ENCODE data around the gene RUNX2.

Gene RUNX2

GRCh38 chr6:45541934-45542333 lies 213.8 kb downstream of the RUNX2 start:
- TF ChIP-seq TOX (CRISPR knock-in tag; IDR thresholded peaks at IDR 0.05; ENCODE audit: borderline replicate concordance) (no peak), ZC3H10 (CRISPR knock-in tag; IDR thresholded peaks at IDR 0.05) (no peak), ARNTL (CRISPR knock-in tag; IDR thresholded peaks at IDR 0.05; ENCODE audit: borderline replicate concordance, low read depth) (no peak), PPARA (CRISPR knock-in tag; IDR thresholded peaks at IDR 0.05; ENCODE audit: borderline replicate concordance) (no peak), BACH2 (CRISPR knock-in tag; IDR thresholded peaks at IDR 0.05; ENCODE audit: borderline replicate concordance) (no peak), ZNF8 (CRISPR knock-in tag; IDR thresholded peaks at IDR 0.05) (no peak), ZNF70 (CRISPR knock-in tag; IDR thresholded peaks at IDR 0.05) (no peak), TCF4 (CRISPR knock-in tag; IDR thresholded peaks at IDR 0.05; ENCODE audit: borderline replicate concordance) (no peak), SNAI2 (CRISPR knock-in tag; IDR thresholded peaks at IDR 0.05) (no peak), GLIS3 (CRISPR knock-in tag; IDR thresholded peaks at IDR 0.05) (no peak), ZFP30 (CRISPR knock-in tag; IDR thresholded peaks at IDR 0.05) (no peak), POU6F1 (CRISPR knock-in tag; IDR thresholded peaks at IDR 0.05; ENCODE audit: borderline replicate concordance, low read depth) (no peak), ZFP3 (CRISPR knock-in tag; IDR thresholded peaks at IDR 0.05) (no peak), CSDC2 (CRISPR knock-in tag; IDR thresholded peaks at IDR 0.05) (no peak), RARB (CRISPR knock-in tag; IDR thresholded peaks at IDR 0.05) (no peak)
- TF ChIP-seq, protein P1, sequence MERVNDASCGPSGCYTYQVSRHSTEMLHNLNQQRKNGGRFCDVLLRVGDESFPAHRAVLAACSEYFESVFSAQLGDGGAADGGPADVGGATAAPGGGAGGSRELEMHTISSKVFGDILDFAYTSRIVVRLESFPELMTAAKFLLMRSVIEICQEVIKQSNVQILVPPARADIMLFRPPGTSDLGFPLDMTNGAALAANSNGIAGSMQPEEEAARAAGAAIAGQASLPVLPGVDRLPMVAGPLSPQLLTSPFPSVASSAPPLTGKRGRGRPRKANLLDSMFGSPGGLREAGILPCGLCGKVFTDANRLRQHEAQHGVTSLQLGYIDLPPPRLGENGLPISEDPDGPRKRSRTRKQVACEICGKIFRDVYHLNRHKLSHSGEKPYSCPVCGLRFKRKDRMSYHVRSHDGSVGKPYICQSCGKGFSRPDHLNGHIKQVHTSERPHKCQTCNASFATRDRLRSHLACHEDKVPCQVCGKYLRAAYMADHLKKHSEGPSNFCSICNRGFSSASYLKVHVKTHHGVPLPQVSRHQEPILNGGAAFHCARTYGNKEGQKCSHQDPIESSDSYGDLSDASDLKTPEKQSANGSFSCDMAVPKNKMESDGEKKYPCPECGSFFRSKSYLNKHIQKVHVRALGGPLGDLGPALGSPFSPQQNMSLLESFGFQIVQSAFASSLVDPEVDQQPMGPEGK (CRISPR knock-in tag; IDR thresholded peaks at IDR 0.05; ENCODE audit: borderline replicate concordance) = no peak
- TF ChIP-seq, protein P2, sequence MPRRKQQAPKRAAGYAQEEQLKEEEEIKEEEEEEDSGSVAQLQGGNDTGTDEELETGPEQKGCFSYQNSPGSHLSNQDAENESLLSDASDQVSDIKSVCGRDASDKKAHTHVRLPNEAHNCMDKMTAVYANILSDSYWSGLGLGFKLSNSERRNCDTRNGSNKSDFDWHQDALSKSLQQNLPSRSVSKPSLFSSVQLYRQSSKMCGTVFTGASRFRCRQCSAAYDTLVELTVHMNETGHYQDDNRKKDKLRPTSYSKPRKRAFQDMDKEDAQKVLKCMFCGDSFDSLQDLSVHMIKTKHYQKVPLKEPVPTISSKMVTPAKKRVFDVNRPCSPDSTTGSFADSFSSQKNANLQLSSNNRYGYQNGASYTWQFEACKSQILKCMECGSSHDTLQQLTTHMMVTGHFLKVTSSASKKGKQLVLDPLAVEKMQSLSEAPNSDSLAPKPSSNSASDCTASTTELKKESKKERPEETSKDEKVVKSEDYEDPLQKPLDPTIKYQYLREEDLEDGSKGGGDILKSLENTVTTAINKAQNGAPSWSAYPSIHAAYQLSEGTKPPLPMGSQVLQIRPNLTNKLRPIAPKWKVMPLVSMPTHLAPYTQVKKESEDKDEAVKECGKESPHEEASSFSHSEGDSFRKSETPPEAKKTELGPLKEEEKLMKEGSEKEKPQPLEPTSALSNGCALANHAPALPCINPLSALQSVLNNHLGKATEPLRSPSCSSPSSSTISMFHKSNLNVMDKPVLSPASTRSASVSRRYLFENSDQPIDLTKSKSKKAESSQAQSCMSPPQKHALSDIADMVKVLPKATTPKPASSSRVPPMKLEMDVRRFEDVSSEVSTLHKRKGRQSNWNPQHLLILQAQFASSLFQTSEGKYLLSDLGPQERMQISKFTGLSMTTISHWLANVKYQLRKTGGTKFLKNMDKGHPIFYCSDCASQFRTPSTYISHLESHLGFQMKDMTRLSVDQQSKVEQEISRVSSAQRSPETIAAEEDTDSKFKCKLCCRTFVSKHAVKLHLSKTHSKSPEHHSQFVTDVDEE (CRISPR knock-in tag; IDR thresholded peaks at IDR 0.05) = no peak
- TF ChIP-seq, protein P3, sequence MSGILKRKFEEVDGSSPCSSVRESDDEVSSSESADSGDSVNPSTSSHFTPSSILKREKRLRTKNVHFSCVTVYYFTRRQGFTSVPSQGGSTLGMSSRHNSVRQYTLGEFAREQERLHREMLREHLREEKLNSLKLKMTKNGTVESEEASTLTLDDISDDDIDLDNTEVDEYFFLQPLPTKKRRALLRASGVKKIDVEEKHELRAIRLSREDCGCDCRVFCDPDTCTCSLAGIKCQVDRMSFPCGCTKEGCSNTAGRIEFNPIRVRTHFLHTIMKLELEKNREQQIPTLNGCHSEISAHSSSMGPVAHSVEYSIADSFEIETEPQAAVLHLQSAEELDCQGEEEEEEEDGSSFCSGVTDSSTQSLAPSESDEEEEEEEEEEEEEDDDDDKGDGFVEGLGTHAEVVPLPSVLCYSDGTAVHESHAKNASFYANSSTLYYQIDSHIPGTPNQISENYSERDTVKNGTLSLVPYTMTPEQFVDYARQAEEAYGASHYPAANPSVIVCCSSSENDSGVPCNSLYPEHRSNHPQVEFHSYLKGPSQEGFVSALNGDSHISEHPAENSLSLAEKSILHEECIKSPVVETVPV (CRISPR knock-in tag; IDR thresholded peaks at IDR 0.05) = no peak
- ATAC-seq = no peak

GRCh38 chr6:45543298-45544235 lies 215.4 kb downstream of the RUNX2 start:
- ATAC-seq = no peak

More at GRCh38 chr6:45543298-45544235, 215.4 kb downstream of the RUNX2 start:
- TF ChIP-seq TCF4 (CRISPR knock-in tag; IDR thresholded peaks at IDR 0.05; ENCODE audit: borderline replicate concordance) = no peak
- TF ChIP-seq ZNF70 (CRISPR knock-in tag; IDR thresholded peaks at IDR 0.05) = no peak
- no peak for TF ChIP-seq PPARA (CRISPR knock-in tag; IDR thresholded peaks at IDR 0.05; ENCODE audit: borderline replicate concordance)
- no peak for TF ChIP-seq ISL1 (CRISPR knock-in tag; IDR thresholded peaks at IDR 0.05)
- TF ChIP-seq OSR1 (CRISPR knock-in tag; IDR thresholded peaks at IDR 0.05) = no peak
- TF ChIP-seq TOX (CRISPR knock-in tag; IDR thresholded peaks at IDR 0.05; ENCODE audit: borderline replicate concordance) = no peak
- TF ChIP-seq, protein P3 (CRISPR knock-in tag; IDR thresholded peaks at IDR 0.05) = no peak
- TF ChIP-seq, protein P4, sequence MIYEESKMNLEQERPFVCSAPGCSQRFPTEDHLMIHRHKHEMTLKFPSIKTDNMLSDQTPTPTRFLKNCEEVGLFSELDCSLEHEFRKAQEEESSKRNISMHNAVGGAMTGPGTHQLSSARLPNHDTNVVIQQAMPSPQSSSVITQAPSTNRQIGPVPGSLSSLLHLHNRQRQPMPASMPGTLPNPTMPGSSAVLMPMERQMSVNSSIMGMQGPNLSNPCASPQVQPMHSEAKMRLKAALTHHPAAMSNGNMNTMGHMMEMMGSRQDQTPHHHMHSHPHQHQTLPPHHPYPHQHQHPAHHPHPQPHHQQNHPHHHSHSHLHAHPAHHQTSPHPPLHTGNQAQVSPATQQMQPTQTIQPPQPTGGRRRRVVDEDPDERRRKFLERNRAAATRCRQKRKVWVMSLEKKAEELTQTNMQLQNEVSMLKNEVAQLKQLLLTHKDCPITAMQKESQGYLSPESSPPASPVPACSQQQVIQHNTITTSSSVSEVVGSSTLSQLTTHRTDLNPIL (CRISPR knock-in tag; IDR thresholded peaks at IDR 0.05; ENCODE audit: low read depth) = no peak
- TF ChIP-seq, protein P2 (CRISPR knock-in tag; IDR thresholded peaks at IDR 0.05) = no peak
- TF ChIP-seq, protein P1 (CRISPR knock-in tag; IDR thresholded peaks at IDR 0.05; ENCODE audit: borderline replicate concordance) = no peak
